ENCODE results near the gene ZNF141.

DNA sequence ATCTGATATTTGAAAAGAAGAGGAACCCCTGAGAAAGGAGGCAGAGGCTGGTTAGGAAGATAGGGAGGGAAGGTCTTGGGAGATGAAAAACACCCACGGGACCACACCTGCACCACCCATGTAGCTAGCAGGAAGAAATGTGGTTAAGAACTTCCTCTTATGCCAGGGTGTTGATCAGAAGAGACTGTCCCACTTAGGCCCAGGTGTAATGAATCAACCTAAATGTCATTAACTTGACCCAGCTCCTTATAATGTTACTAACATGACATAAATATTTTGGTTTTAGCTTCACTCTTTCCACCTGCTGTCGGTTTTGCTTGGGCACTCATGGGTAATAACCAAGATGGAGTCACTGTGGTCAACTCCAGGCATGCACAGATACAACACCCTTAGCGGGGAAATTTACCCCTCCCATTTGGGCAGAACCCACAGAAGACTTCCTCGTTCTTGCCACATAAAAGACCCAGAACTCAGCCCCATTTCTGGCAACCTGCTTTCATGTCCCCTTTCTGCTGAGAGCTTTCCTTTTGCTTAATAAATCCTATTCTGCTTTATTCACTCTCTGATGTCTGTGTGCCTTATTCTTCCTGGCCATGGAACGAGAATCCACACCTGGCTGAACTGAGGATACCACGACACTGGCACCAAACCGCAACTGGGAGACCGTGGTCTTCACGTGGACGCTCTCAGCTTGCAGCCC, 46.8 kb downstream of the ZNF141 start:
- TF ChIP-seq, protein P1, sequence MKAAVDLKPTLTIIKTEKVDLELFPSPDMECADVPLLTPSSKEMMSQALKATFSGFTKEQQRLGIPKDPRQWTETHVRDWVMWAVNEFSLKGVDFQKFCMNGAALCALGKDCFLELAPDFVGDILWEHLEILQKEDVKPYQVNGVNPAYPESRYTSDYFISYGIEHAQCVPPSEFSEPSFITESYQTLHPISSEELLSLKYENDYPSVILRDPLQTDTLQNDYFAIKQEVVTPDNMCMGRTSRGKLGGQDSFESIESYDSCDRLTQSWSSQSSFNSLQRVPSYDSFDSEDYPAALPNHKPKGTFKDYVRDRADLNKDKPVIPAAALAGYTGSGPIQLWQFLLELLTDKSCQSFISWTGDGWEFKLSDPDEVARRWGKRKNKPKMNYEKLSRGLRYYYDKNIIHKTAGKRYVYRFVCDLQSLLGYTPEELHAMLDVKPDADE (IDR thresholded peaks at IDR 0.05), result no peak
- TF ChIP-seq POLR2AphosphoS5 (IDR thresholded peaks at IDR 0.05; ENCODE audit: low read depth), result no peak; the same call in 1 of the 2 replicates
- TF ChIP-seq, protein P2, sequence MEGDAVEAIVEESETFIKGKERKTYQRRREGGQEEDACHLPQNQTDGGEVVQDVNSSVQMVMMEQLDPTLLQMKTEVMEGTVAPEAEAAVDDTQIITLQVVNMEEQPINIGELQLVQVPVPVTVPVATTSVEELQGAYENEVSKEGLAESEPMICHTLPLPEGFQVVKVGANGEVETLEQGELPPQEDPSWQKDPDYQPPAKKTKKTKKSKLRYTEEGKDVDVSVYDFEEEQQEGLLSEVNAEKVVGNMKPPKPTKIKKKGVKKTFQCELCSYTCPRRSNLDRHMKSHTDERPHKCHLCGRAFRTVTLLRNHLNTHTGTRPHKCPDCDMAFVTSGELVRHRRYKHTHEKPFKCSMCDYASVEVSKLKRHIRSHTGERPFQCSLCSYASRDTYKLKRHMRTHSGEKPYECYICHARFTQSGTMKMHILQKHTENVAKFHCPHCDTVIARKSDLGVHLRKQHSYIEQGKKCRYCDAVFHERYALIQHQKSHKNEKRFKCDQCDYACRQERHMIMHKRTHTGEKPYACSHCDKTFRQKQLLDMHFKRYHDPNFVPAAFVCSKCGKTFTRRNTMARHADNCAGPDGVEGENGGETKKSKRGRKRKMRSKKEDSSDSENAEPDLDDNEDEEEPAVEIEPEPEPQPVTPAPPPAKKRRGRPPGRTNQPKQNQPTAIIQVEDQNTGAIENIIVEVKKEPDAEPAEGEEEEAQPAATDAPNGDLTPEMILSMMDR (conservative IDR thresholded peaks at IDR 0.05; ENCODE audit: low read depth in 2 of 2), result no peak
- TF ChIP-seq NANOG (IDR thresholded peaks at IDR 0.05; ENCODE audit: borderline replicate concordance), result no peak
- TF ChIP-seq EZH2 (IDR thresholded peaks at IDR 0.05; ENCODE audit: low read depth, unreplicated experiment), result no peak
- TF ChIP-seq ZNF114 (CRISPR knock-in tag; IDR thresholded peaks at IDR 0.05), result no peak
- TF ChIP-seq, protein P3, sequence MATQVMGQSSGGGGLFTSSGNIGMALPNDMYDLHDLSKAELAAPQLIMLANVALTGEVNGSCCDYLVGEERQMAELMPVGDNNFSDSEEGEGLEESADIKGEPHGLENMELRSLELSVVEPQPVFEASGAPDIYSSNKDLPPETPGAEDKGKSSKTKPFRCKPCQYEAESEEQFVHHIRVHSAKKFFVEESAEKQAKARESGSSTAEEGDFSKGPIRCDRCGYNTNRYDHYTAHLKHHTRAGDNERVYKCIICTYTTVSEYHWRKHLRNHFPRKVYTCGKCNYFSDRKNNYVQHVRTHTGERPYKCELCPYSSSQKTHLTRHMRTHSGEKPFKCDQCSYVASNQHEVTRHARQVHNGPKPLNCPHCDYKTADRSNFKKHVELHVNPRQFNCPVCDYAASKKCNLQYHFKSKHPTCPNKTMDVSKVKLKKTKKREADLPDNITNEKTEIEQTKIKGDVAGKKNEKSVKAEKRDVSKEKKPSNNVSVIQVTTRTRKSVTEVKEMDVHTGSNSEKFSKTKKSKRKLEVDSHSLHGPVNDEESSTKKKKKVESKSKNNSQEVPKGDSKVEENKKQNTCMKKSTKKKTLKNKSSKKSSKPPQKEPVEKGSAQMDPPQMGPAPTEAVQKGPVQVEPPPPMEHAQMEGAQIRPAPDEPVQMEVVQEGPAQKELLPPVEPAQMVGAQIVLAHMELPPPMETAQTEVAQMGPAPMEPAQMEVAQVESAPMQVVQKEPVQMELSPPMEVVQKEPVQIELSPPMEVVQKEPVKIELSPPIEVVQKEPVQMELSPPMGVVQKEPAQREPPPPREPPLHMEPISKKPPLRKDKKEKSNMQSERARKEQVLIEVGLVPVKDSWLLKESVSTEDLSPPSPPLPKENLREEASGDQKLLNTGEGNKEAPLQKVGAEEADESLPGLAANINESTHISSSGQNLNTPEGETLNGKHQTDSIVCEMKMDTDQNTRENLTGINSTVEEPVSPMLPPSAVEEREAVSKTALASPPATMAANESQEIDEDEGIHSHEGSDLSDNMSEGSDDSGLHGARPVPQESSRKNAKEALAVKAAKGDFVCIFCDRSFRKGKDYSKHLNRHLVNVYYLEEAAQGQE (IDR thresholded peaks at IDR 0.05; ENCODE audit: unreplicated experiment), result no peak

All from GM23338 (cell line).